ENCODE measurements around the gene CTSD. TPM values are rescaled to one million over a fixed set of nuclear protein-coding genes. Genes with fewer than 3 reads are reported as not detected.

CTSD gene
- total and polyA plus RNA-seq, 2 experiments from 2014 or later: 67.1 to 251 TPM

DNA sequence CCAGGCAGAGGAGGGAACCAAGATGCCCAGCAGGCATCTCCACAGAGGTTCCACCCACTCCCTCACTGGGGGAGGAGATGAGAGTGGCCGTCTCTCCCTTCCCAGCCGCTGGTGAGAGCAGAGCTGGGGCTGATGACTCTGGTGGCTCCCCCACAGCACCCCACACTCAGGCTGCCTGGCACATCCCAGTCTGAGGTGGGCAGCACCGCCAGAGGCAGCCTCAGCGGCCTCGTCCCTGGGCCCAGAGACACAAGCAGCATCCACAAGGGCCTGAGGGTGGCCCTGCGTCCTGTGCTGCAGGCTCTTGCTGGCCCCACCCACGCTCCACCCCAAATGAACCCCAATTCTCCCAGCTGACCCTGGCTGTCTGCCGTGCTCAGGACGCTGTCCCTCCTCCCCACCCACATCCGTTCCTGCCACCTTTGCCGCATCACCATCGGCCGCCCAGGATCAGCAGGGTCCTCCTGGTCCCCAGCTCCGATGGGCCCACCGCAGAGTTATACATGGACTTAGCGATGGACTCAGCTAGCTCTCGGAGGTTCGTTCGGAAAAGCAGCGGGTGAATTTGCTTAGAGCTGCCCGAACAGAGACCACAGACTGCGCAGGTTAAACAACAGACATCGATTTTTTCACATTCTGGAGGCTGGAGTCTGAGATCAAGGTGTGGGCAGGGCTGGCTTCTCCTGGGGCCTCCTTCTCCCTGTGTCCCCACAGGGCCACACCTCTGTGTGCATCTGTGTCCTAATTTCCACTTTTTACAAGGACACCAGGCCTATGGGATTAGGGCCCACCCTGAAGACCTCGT lies 20.2 kb upstream of the CTSD start:
- Histone ChIP-seq H2AFZ (no peak overlapping the region), H3K36me3 (ENCODE audit: insufficient read depth) (no peaks in the 10 kb centered on the region), H3K27ac (ENCODE audit: low read depth) (no peak overlapping the region), H3K4me3 (no peak overlapping the region), H4K20me1 (replicated peaks; ENCODE audit: insufficient read depth) (no peaks in the 10 kb centered on the region), H3K9me2 (ENCODE audit: insufficient read depth) (no peaks in the 10 kb centered on the region), H3F3A (replicated peaks; ENCODE audit: low read depth) (no peaks in the 10 kb centered on the region), H3K4me1 (ENCODE audit: insufficient read depth) (no peaks in the 10 kb centered on the region), H3K27me3 (ENCODE audit: insufficient read depth) (no peaks in the 10 kb centered on the region), H3K4me2 (no peak overlapping the region), H3K79me2 (replicated peaks; ENCODE audit: insufficient read depth) (no peaks in the 10 kb centered on the region)
- Mint-ChIP-seq H3K27me3 (ENCODE audit: insufficient read depth, low read depth, poor library complexity) (peaks cover 13% of the 10 kb centered on the region), H3K27ac (no peak overlapping the region), H3K9me3 (no peaks in the 10 kb centered on the region), H3K4me1 (peaks cover 2% of the 10 kb centered on the region; the same call in 1 of the 3 replicates), H3K4me3 (no peak overlapping the region), H3K36me3 (ENCODE audit: low read depth) (no peaks in the 10 kb centered on the region)
- ATAC-seq (no peak), DNase-seq (ENCODE audit: low spot score) (no peak)
- TF ChIP-seq NANOG (IDR thresholded peaks at IDR 0.05; ENCODE audit: borderline replicate concordance): no peak
- no peak for TF ChIP-seq JUNB (IDR thresholded peaks at IDR 0.05; ENCODE audit: unreplicated experiment)
- no peak for TF ChIP-seq EZH2phosphoT487 (IDR thresholded peaks at IDR 0.05; ENCODE audit: unreplicated experiment)
- no peak for TF ChIP-seq STAT1 (IDR thresholded peaks at IDR 0.05; ENCODE audit: unreplicated experiment)
- TF ChIP-seq, protein P1, sequence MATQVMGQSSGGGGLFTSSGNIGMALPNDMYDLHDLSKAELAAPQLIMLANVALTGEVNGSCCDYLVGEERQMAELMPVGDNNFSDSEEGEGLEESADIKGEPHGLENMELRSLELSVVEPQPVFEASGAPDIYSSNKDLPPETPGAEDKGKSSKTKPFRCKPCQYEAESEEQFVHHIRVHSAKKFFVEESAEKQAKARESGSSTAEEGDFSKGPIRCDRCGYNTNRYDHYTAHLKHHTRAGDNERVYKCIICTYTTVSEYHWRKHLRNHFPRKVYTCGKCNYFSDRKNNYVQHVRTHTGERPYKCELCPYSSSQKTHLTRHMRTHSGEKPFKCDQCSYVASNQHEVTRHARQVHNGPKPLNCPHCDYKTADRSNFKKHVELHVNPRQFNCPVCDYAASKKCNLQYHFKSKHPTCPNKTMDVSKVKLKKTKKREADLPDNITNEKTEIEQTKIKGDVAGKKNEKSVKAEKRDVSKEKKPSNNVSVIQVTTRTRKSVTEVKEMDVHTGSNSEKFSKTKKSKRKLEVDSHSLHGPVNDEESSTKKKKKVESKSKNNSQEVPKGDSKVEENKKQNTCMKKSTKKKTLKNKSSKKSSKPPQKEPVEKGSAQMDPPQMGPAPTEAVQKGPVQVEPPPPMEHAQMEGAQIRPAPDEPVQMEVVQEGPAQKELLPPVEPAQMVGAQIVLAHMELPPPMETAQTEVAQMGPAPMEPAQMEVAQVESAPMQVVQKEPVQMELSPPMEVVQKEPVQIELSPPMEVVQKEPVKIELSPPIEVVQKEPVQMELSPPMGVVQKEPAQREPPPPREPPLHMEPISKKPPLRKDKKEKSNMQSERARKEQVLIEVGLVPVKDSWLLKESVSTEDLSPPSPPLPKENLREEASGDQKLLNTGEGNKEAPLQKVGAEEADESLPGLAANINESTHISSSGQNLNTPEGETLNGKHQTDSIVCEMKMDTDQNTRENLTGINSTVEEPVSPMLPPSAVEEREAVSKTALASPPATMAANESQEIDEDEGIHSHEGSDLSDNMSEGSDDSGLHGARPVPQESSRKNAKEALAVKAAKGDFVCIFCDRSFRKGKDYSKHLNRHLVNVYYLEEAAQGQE (IDR thresholded peaks at IDR 0.05; ENCODE audit: unreplicated experiment): no peak
- TF ChIP-seq CREB1 (CRISPR knock-in tag; IDR thresholded peaks at IDR 0.05; ENCODE audit: low read depth): no peak
- no peak for TF ChIP-seq ZNF331 (CRISPR knock-in tag; IDR thresholded peaks at IDR 0.05; ENCODE audit: low read depth)
- TF ChIP-seq, protein P2, sequence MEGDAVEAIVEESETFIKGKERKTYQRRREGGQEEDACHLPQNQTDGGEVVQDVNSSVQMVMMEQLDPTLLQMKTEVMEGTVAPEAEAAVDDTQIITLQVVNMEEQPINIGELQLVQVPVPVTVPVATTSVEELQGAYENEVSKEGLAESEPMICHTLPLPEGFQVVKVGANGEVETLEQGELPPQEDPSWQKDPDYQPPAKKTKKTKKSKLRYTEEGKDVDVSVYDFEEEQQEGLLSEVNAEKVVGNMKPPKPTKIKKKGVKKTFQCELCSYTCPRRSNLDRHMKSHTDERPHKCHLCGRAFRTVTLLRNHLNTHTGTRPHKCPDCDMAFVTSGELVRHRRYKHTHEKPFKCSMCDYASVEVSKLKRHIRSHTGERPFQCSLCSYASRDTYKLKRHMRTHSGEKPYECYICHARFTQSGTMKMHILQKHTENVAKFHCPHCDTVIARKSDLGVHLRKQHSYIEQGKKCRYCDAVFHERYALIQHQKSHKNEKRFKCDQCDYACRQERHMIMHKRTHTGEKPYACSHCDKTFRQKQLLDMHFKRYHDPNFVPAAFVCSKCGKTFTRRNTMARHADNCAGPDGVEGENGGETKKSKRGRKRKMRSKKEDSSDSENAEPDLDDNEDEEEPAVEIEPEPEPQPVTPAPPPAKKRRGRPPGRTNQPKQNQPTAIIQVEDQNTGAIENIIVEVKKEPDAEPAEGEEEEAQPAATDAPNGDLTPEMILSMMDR (conservative IDR thresholded peaks at IDR 0.05; ENCODE audit: low read depth in 2 of 2): no peak
- TF ChIP-seq EZH2 (IDR thresholded peaks at IDR 0.05; ENCODE audit: low read depth, unreplicated experiment): no peak
- no peak for TF ChIP-seq POLR2AphosphoS5 (IDR thresholded peaks at IDR 0.05; ENCODE audit: low read depth)
- TF ChIP-seq, protein P3, sequence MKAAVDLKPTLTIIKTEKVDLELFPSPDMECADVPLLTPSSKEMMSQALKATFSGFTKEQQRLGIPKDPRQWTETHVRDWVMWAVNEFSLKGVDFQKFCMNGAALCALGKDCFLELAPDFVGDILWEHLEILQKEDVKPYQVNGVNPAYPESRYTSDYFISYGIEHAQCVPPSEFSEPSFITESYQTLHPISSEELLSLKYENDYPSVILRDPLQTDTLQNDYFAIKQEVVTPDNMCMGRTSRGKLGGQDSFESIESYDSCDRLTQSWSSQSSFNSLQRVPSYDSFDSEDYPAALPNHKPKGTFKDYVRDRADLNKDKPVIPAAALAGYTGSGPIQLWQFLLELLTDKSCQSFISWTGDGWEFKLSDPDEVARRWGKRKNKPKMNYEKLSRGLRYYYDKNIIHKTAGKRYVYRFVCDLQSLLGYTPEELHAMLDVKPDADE (IDR thresholded peaks at IDR 0.05): no peak
- TF ChIP-seq, protein P4, sequence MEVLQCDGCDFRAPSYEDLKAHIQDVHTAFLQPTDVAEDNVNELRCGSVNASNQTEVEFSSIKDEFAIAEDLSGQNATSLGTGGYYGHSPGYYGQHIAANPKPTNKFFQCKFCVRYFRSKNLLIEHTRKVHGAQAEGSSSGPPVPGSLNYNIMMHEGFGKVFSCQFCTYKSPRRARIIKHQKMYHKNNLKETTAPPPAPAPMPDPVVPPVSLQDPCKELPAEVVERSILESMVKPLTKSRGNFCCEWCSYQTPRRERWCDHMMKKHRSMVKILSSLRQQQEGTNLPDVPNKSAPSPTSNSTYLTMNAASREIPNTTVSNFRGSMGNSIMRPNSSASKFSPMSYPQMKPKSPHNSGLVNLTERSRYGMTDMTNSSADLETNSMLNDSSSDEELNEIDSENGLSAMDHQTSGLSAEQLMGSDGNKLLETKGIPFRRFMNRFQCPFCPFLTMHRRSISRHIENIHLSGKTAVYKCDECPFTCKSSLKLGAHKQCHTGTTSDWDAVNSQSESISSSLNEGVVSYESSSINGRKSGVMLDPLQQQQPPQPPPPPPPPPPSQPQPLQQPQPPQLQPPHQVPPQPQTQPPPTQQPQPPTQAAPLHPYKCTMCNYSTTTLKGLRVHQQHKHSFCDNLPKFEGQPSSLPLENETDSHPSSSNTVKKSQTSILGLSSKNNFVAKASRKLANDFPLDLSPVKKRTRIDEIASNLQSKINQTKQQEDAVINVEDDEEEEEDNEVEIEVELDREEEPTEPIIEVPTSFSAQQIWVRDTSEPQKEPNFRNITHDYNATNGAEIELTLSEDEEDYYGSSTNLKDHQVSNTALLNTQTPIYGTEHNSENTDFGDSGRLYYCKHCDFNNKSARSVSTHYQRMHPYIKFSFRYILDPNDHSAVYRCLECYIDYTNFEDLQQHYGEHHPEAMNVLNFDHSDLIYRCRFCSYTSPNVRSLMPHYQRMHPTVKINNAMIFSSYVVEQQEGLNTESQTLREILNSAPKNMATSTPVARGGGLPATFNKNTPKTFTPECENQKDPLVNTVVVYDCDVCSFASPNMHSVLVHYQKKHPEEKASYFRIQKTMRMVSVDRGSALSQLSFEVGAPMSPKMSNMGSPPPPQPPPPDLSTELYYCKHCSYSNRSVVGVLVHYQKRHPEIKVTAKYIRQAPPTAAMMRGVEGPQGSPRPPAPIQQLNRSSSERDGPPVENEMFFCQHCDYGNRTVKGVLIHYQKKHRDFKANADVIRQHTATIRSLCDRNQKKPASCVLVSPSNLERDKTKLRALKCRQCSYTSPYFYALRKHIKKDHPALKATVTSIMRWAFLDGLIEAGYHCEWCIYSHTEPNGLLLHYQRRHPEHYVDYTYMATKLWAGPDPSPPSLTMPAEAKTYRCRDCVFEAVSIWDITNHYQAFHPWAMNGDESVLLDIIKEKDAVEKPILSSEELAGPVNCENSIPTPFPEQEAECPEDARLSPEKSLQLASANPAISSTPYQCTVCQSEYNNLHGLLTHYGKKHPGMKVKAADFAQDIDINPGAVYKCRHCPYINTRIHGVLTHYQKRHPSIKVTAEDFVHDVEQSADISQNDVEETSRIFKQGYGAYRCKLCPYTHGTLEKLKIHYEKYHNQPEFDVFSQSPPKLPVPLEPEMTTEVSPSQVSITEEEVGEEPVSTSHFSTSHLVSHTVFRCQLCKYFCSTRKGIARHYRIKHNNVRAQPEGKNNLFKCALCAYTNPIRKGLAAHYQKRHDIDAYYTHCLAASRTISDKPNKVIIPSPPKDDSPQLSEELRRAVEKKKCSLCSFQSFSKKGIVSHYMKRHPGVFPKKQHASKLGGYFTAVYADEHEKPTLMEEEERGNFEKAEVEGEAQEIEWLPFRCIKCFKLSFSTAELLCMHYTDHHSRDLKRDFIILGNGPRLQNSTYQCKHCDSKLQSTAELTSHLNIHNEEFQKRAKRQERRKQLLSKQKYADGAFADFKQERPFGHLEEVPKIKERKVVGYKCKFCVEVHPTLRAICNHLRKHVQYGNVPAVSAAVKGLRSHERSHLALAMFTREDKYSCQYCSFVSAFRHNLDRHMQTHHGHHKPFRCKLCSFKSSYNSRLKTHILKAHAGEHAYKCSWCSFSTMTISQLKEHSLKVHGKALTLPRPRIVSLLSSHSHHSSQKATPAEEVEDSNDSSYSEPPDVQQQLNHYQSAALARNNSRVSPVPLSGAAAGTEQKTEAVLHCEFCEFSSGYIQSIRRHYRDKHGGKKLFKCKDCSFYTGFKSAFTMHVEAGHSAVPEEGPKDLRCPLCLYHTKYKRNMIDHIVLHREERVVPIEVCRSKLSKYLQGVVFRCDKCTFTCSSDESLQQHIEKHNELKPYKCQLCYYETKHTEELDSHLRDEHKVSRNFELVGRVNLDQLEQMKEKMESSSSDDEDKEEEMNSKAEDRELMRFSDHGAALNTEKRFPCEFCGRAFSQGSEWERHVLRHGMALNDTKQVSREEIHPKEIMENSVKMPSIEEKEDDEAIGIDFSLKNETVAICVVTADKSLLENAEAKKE (CRISPR knock-in tag; IDR thresholded peaks at IDR 0.05): no peak

Measured in GM23338 (cell line).